Measurements from ENCODE around the gene OSGEPL1.
"Not testable (repeated sequence)": the region's sequence is repeated elsewhere in the genome, so short reads cannot be mapped to it uniquely, and the experiment has no call there.

OSGEPL1 gene

GRCh38 chr2:189751080-189751658, 11.4 kb downstream of the OSGEPL1 start:
- peak in 3 of 51 donors; percentile 0 to 1 (median 1) for DNase-seq

GRCh38 chr2:189729430-189729829, 33.2 kb downstream of the OSGEPL1 start:
- no peak for DNase-seq

- DNase-seq = no peak
Observed at GRCh38 chr2:189726849-189727248, 35.7 kb downstream of the OSGEPL1 start.

GRCh38 chr2:189726271-189726670, 36.3 kb downstream of the OSGEPL1 start:
- no peak for DNase-seq

GRCh38 chr2:189723192-189723591, 39.4 kb downstream of the OSGEPL1 start:
- DNase-seq = no peak

GRCh38 chr2:189719571-189719970, 43.0 kb downstream of the OSGEPL1 start:
- DNase-seq = no peak

GRCh38 chr2:189717593-189717992, 45.0 kb downstream of the OSGEPL1 start:
- DNase-seq = not testable (repeated sequence)

- peak in 1 of 51 donors; percentile 10 for DNase-seq
Observed at GRCh38 chr2:189709501-189710221, 52.9 kb downstream of the OSGEPL1 start.

- DNase-seq = no peak
Observed at GRCh38 chr2:189702071-189702470, 60.5 kb downstream of the OSGEPL1 start.

- DNase-seq = no peak
Observed at GRCh38 chr2:189700681-189701080, 61.9 kb downstream of the OSGEPL1 start.

GRCh38 chr2:189698020-189698887, 64.3 kb downstream of the OSGEPL1 start:
- peak in 2 of 51 donors; percentile 2 to 19 for DNase-seq

Data from hypothalamus (tissue), 51 donors.